ENCODE data around the gene RETREG1.

The RETREG1 gene, protein sequence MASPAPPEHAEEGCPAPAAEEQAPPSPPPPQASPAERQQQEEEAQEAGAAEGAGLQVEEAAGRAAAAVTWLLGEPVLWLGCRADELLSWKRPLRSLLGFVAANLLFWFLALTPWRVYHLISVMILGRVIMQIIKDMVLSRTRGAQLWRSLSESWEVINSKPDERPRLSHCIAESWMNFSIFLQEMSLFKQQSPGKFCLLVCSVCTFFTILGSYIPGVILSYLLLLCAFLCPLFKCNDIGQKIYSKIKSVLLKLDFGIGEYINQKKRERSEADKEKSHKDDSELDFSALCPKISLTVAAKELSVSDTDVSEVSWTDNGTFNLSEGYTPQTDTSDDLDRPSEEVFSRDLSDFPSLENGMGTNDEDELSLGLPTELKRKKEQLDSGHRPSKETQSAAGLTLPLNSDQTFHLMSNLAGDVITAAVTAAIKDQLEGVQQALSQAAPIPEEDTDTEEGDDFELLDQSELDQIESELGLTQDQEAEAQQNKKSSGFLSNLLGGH

DNA sequence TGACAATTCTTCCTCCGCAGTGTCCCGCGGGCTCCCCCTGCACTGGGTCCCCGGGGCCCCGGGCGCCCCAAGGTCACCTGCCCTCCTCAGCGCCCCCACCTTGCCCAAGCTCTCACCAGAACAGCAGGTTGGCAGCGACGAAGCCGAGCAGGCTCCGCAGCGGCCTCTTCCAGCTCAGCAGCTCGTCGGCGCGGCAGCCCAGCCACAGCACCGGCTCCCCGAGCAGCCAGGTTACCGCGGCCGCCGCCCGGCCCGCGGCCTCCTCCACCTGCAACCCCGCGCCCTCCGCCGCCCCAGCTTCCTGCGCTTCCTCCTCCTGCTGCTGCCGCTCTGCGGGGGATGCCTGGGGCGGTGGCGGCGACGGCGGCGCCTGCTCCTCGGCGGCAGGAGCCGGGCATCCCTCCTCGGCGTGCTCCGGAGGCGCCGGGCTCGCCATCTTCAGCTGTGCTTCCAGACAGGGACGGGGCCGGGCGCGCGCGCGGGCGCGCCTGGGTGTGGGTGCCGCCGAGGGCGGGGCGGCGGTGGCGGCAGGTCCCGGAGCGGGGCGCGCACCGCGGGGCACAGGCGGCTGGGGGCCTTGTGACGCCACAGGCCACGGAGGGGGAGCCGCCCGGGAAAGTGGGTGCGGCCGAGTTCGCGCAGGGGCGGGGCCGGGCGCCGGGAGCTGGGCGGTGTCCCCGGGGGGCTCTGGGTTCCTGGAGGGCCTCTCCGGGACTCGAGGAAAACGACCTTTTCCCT is at the start of gene RETREG1:
TSS of gene RETREG1 (minus strand) at position 462 of the 738 bp plus-strand sequence. CDS start at position 436, 26 bp downstream.
- TF ChIP-seq CTCF (conservative IDR thresholded peaks at IDR 0.05; ENCODE audit: low read length) (no peak), EZH2phosphoT487 (IDR thresholded peaks at IDR 0.05; ENCODE audit: borderline replicate concordance) (no peak)
- Histone ChIP-seq H3F3A (ENCODE audit: low read depth) (no peaks in the 10 kb centered on the region), H3K4me2 (ENCODE audit: low read depth, low read length, poor library complexity, severe bottlenecking) (peak within 1 kb of the TSS; percentile 95), H3K9me2 (replicated peaks; ENCODE audit: low read depth, low read length) (no peaks in the 10 kb centered on the region), H3K9ac (ENCODE audit: low read depth, low read length, poor library complexity, severe bottlenecking) (peak within 1 kb of the TSS; percentile 76), H4K20me1 (ENCODE audit: insufficient read depth, low read length, poor library complexity, severe bottlenecking) (peaks cover 4% of the 10 kb centered on the region), H3K27me3 (ENCODE audit: insufficient read depth, low read length, poor library complexity, severe bottlenecking) (peaks cover 12% of the 10 kb centered on the region), H3K79me2 (ENCODE audit: insufficient read depth, low read length) (peaks cover 17% of the 10 kb centered on the region), H3K4me1 (ENCODE audit: insufficient read depth, low read length, poor library complexity, severe bottlenecking) (peaks cover 26% of the 10 kb centered on the region), H3K4me3 (ENCODE audit: low read length, poor library complexity, severe bottlenecking) (peak within 1 kb of the TSS; percentile 81), H3K36me3 (ENCODE audit: insufficient read depth, low read length) (no peaks in the 10 kb centered on the region), H2AFZ (ENCODE audit: low read length) (peak within 1 kb of the TSS; percentile 94), H3K9me3 (ENCODE audit: insufficient read depth, low read depth, low read length) (no peaks in the 10 kb centered on the region)

- no peak for TF ChIP-seq CTCF (conservative IDR thresholded peaks at IDR 0.05; ENCODE audit: low read length)
- Histone ChIP-seq H3K4me3 (ENCODE audit: low read length, poor library complexity, severe bottlenecking) (no peak overlapping the region), H3F3A (ENCODE audit: low read depth) (no peaks in the 10 kb centered on the region), H3K9ac (ENCODE audit: low read depth, low read length, poor library complexity, severe bottlenecking) (no peak overlapping the region), H3K4me1 (ENCODE audit: insufficient read depth, low read length, poor library complexity, severe bottlenecking) (no peaks in the 10 kb centered on the region), H3K4me2 (ENCODE audit: low read depth, low read length, poor library complexity, severe bottlenecking) (no peak overlapping the region), H4K20me1 (ENCODE audit: insufficient read depth, low read length, poor library complexity, severe bottlenecking) (no peaks in the 10 kb centered on the region), H3K9me3 (ENCODE audit: insufficient read depth, low read depth, low read length) (no peaks in the 10 kb centered on the region), H3K27me3 (ENCODE audit: insufficient read depth, low read length, poor library complexity, severe bottlenecking) (no peaks in the 10 kb centered on the region), H3K36me3 (ENCODE audit: insufficient read depth, low read length) (no peaks in the 10 kb centered on the region), H3K79me2 (ENCODE audit: insufficient read depth, low read length) (no peaks in the 10 kb centered on the region), H3K9me2 (replicated peaks; ENCODE audit: low read depth, low read length) (no peaks in the 10 kb centered on the region), H2AFZ (ENCODE audit: low read length) (no peak overlapping the region)
Measured at GRCh38 chr5:16666130-16666882, 49.5 kb upstream of the RETREG1 start.

DNA sequence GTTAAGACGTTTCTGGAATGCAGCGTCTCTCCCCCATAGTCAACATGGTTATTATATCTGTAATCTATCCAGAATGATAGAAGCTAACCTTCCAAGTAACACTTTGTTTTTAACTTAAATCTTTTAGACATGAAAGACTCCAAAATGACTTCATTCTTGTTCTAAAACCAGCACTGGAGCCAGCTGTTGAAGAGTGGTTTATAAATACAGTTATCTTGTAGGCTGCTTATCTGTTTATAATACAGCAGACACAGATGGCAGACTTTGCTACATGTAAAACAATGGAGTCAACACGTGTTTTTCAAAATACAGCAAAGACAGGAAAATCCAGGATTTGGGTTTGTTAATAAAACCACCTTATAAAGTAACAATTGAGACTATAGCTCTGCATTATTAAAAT is 48.8 kb upstream of the RETREG1 start:
- H3K9ac ChIP-seq (ENCODE audit: low read depth, low read length, poor library complexity, severe bottlenecking), result no peak overlapping the region
- no peaks in the 10 kb centered on the region for H3K79me2 ChIP-seq (ENCODE audit: insufficient read depth, low read length)
- no peaks in the 10 kb centered on the region for H3F3A ChIP-seq (ENCODE audit: low read depth)
- no peaks in the 10 kb centered on the region for H3K36me3 ChIP-seq (ENCODE audit: insufficient read depth, low read length)
- H3K4me3 ChIP-seq (ENCODE audit: low read length, poor library complexity, severe bottlenecking), result no peak overlapping the region
- no peaks in the 10 kb centered on the region for H3K4me1 ChIP-seq (ENCODE audit: insufficient read depth, low read length, poor library complexity, severe bottlenecking)
- H3K9me2 ChIP-seq (replicated peaks; ENCODE audit: low read depth, low read length), result no peaks in the 10 kb centered on the region
- H2AFZ ChIP-seq (ENCODE audit: low read length), result no peak overlapping the region
- no peaks in the 10 kb centered on the region for H3K27me3 ChIP-seq (ENCODE audit: insufficient read depth, low read length, poor library complexity, severe bottlenecking)
- H4K20me1 ChIP-seq (ENCODE audit: insufficient read depth, low read length, poor library complexity, severe bottlenecking), result no peaks in the 10 kb centered on the region
- H3K4me2 ChIP-seq (ENCODE audit: low read depth, low read length, poor library complexity, severe bottlenecking), result no peak overlapping the region
- H3K9me3 ChIP-seq (ENCODE audit: insufficient read depth, low read depth, low read length), result no peaks in the 10 kb centered on the region
- TF ChIP-seq EZH2phosphoT487 (IDR thresholded peaks at IDR 0.05; ENCODE audit: borderline replicate concordance) (no peak), CTCF (conservative IDR thresholded peaks at IDR 0.05; ENCODE audit: low read length) (no peak)
